GM23248 (cell line): Measurements from ENCODE around the gene SPATS2.

ENCODE experiments used
- EZH2 ChIP-seq: fragments of 200-600 bp; sonication (generic); IDR thresholded peaks from 2 replicates; pipeline ENCODE4 v1.6.1; 2018; ENCODE audit warnings: antibody characterized with exemption, mild to moderate bottlenecking; ENCODE audit not compliant: insufficient read depth, poor library complexity, severe bottlenecking
- EZH2phosphoT487 ChIP-seq: fragments of 200-600 bp; sonication (generic); IDR thresholded peaks from 2 replicates; pipeline ENCODE4 v1.6.1; 2018; ENCODE audit warnings: antibody characterized with exemption, moderate library complexity, mild to moderate bottlenecking, low read depth; ENCODE audit not compliant: insufficient read depth

- TF ChIP-seq EZH2phosphoT487 (no peak), EZH2 (no peak)
These were observed 183.5 kb downstream of the SPATS2 start for GRCh38 chr12:49550693-49551252.
